K562 treated with DMSO at 1 percent for 48 hours (cell line): ENCODE data around the gene UNC5A. TPM values are rescaled to one million over a fixed set of nuclear protein-coding genes. Genes with fewer than 3 reads are reported as not detected.

ENCODE experiments used
- total RNA-seq: library from RNA; unstranded; fragments of 300-600 nt; gene quantifications from 2 replicates; pipeline ENCODE4 v1.2.3, GENCODE V29; 2022; ENCODE audit warnings: low replicate concordance; ENCODE audit errors: extremely low read depth

UNC5A gene
- not detected in 2 replicates for total RNA-seq

DNA sequence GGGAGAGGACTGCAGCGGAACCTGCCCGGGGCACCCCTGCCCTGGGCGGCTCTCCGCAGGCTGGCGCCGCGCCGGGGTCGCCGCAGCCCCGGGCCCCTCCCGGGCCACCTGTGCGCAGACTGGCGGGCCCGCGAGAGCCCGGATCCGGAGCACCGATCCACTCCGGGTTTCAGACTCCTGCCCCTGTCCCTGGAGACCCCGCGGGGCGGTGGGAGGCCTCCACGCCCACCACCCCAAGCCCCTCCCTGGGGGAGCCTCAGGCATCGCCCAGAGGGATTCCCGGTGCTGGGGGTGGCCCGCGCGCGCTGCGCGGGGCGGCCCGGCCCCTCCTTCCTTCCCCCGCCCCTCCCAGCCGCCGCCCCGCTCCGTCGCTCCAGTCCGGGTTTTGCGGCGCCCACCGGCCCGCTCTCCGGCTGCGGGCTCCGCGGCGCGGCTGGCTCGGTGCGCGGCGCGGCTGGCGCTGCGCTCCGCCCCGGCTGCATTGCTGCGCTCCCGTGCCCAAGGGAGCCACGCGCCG lies at the start of gene UNC5A:
TSS of gene UNC5A (plus strand) at position 479 of the 517 bp plus-strand sequence. CDS start 192 bp downstream, outside the sequence.

DNA sequence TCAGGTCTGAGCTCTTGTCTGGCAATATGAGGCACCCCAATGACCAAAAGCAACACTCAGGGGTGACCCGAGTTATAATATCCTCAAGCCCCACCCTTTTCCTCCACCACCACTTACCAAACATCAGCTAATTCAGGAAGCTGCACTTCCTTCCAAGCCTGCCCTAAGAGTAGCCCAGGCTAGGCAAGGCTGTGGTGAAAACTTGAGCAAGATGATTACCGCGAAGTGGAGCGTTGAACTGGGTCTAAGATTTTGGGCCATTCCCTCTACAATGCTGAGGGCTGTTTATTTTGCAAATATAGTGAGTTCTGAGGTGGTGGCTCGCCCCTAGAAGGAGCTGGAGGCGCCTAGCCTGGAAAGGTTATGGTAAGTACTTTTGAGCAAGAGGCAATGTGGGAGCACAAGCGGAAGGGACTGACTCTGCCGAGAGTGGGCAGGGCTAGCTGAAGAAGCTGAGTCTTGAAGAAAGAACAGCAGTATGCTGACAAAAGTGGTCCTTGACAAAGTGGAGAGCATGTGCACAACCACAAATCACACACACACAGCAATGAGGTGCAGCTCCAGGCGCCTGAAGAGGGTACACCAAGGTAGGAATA lies 89.0 kb downstream of the UNC5A start, which contains the start of gene HK3:
TSS of gene HK3 (minus strand) at position 51 of the 596 bp plus-strand sequence. CDS start 3,187 bp downstream, outside the sequence.

Other genes with a start within 250 kb of the UNC5A start
- not detected in 2 replicates for gene GPRIN1, start 200.4 kb upstream of the UNC5A start, total RNA-seq
- gene SNCB, start 180.0 kb upstream of the UNC5A start, total RNA-seq: not detected in 2 replicates
- not detected in 2 replicates for gene EIF4E1B, start 179.9 kb upstream of the UNC5A start, total RNA-seq
- 164 TPM in 1 of 2 replicates, not detected in the other for gene TSPAN17, start 163.1 kb upstream of the UNC5A start, total RNA-seq
- gene HK3, start 88.8 kb downstream of the UNC5A start, total RNA-seq: not detected in 2 replicates
- not detected in 2 replicates for gene UIMC1, start 196.2 kb downstream of the UNC5A start, total RNA-seq
- not detected in 2 replicates for gene ZNF346, start 212.1 kb downstream of the UNC5A start, total RNA-seq